ENCODE results near the gene CCER1. TPM values are rescaled to one million over a fixed set of nuclear protein-coding genes. Genes with fewer than 3 reads are reported as not detected.

Gene CCER1
- total RNA-seq (2021; fragmentation: NEBNext Ultra II Directional; extraction: Animal tissue kit (Norgen Biotek cat#: 25700)) = not detected
- long read RNA-seq = 0 reads

- Mint-ChIP-seq H3K36me3 (ENCODE audit: low read depth) (no peaks in the 10 kb centered on the region), H3K4me1 (ENCODE audit: low read depth) (peaks cover 21% of the 10 kb centered on the region), H3K4me3 (no peak within 1 kb of the TSS), H3K27me3 (ENCODE audit: insufficient read depth) (peaks cover 1% of the 10 kb centered on the region; the same call in 1 of the 2 replicates), H3K27ac (no peak within 1 kb of the TSS), H3K9me3 (no peaks in the 10 kb centered on the region)
- no peak for TF ChIP-seq CTCF (IDR thresholded peaks at IDR 0.05)
- no peak for DNase-seq
These were observed at the start of gene CCER1 for GRCh38 chr12:90954921-90955320. Gene CCER1 (minus strand): TSS chr12:90955176. CDS start chr12:90954742, 434 bp downstream.

- Mint-ChIP-seq H3K4me3 (no peak overlapping the region), H3K27me3 (ENCODE audit: insufficient read depth) (no peaks in the 10 kb centered on the region), H3K27ac (no peak overlapping the region), H3K36me3 (ENCODE audit: low read depth) (no peaks in the 10 kb centered on the region), H3K9me3 (no peaks in the 10 kb centered on the region), H3K4me1 (ENCODE audit: low read depth) (peaks cover 18% of the 10 kb centered on the region)
- no peak for DNase-seq
- TF ChIP-seq CTCF (IDR thresholded peaks at IDR 0.05) = no peak
These were observed 48.8 kb upstream of the CCER1 start for GRCh38 chr12:91003737-91004136.

GRCh38 chr12:91001306-91001705, 46.3 kb upstream of the CCER1 start:
- DNase-seq = no peak
- H3K4me3 Mint-ChIP-seq = no peak overlapping the region
- H3K27me3 Mint-ChIP-seq (ENCODE audit: insufficient read depth) = no peaks in the 10 kb centered on the region
- H3K36me3 Mint-ChIP-seq (ENCODE audit: low read depth) = no peaks in the 10 kb centered on the region
- no peak overlapping the region for H3K27ac Mint-ChIP-seq
- H3K4me1 Mint-ChIP-seq (ENCODE audit: low read depth) = peaks cover 18% of the 10 kb centered on the region
- no peaks in the 10 kb centered on the region for H3K9me3 Mint-ChIP-seq
- no peak for TF ChIP-seq CTCF (IDR thresholded peaks at IDR 0.05)

GRCh38 chr12:90999966-91000365, 45.0 kb upstream of the CCER1 start:
- Mint-ChIP-seq H3K27me3 (ENCODE audit: insufficient read depth) (no peaks in the 10 kb centered on the region), H3K9me3 (no peaks in the 10 kb centered on the region), H3K4me1 (ENCODE audit: low read depth) (peaks cover 18% of the 10 kb centered on the region), H3K4me3 (no peak overlapping the region), H3K27ac (no peak overlapping the region), H3K36me3 (ENCODE audit: low read depth) (no peaks in the 10 kb centered on the region)
- no peak for TF ChIP-seq CTCF (IDR thresholded peaks at IDR 0.05)
- DNase-seq = peak; percentile 13

GRCh38 chr12:90999527-90999926, 44.6 kb upstream of the CCER1 start:
- no peak overlapping the region for H3K4me3 Mint-ChIP-seq
- TF ChIP-seq CTCF (IDR thresholded peaks at IDR 0.05) = no peak
- H3K4me1 Mint-ChIP-seq (ENCODE audit: low read depth) = peaks cover 18% of the 10 kb centered on the region
- no peaks in the 10 kb centered on the region for H3K9me3 Mint-ChIP-seq
- no peak for DNase-seq
- H3K27me3 Mint-ChIP-seq (ENCODE audit: insufficient read depth) = no peaks in the 10 kb centered on the region
- no peak overlapping the region for H3K27ac Mint-ChIP-seq
- H3K36me3 Mint-ChIP-seq (ENCODE audit: low read depth) = no peaks in the 10 kb centered on the region

GRCh38 chr12:90995010-90995409, 40.0 kb upstream of the CCER1 start:
- no peak overlapping the region for H3K27ac Mint-ChIP-seq
- H3K4me1 Mint-ChIP-seq (ENCODE audit: low read depth) = peaks cover 4% of the 10 kb centered on the region
- no peak overlapping the region for H3K4me3 Mint-ChIP-seq
- H3K9me3 Mint-ChIP-seq = no peaks in the 10 kb centered on the region
- no peaks in the 10 kb centered on the region for H3K36me3 Mint-ChIP-seq (ENCODE audit: low read depth)
- no peak for TF ChIP-seq CTCF (IDR thresholded peaks at IDR 0.05)
- H3K27me3 Mint-ChIP-seq (ENCODE audit: insufficient read depth) = no peaks in the 10 kb centered on the region
- no peak for DNase-seq

Measured in HFFc6 (cell line).